RWPE1 (cell line): ENCODE results near the gene PIP4K2C.

Experiments
- CTCF ChIA-PET: fragments of 350-600 bp; sonication (Branson Sonifier 250); formaldehyde crosslinking; extraction: SDS; loops from one replicate; lab custom pipeline; 2021; lab: Yijun Ruan, JAX
- POLR2A ChIA-PET: fragments of 400-600 bp; formaldehyde crosslinking; extraction: SDS; loops from one replicate; lab custom pipeline; 2020; ENCODE audit warnings: antibody characterized with exemption; ENCODE audit not compliant: low non-redundant PET; lab: Yijun Ruan, JAX
- DNase-seq: peaks from one replicate; pipeline ENCODE4 v3.0.0; 2012; ENCODE audit warnings: low spot score
- H3K27ac ChIP-seq: fragments of 450-650 bp; 2 replicates; pipeline ENCODE4 v1.5.1; 2017
- TF ChIP-seq, protein P1 (sequence below): fragments of 450-650 bp; conservative IDR thresholded peaks from 2 replicates; pipeline ENCODE4 v1.5.1; 2017; ENCODE audit warnings: low read depth, mild to moderate bottlenecking

Gene PIP4K2C

DNA sequence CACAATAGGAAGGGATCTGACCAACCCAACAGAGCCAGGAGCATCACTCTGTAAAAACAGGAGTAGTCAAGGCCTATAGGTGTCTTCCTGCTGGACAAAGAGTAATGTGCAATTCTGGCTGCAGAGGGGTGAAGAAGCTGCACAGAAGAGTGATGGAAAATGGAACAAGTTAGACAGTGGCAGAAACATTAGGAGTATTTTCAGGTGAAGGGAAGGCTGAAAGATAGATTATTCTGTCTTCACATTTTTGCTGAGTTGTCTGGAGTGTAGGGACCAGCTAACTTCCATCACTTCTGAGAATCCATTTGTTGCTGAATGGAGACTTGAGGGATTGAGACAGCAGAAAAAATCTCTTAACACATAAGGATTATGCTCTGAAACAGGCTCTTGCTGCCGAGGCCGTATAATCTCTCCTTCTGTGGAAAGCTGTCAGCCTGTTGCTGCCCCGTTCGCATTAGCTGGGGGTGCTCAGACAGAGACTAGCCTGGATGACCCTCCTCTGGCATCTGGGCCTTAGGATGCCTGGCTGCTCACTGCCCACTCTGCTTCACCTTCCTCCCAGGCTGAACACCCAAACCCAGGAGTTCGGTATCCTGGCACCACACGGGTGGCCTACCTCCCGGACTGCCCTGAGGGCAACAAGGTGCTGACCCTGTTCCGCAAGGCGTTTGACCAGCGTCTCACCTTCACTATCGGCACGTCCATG is 17.1 kb downstream of the PIP4K2C start:
- H3K27ac ChIP-seq, result peak overlapping the region; percentile 43

DNA sequence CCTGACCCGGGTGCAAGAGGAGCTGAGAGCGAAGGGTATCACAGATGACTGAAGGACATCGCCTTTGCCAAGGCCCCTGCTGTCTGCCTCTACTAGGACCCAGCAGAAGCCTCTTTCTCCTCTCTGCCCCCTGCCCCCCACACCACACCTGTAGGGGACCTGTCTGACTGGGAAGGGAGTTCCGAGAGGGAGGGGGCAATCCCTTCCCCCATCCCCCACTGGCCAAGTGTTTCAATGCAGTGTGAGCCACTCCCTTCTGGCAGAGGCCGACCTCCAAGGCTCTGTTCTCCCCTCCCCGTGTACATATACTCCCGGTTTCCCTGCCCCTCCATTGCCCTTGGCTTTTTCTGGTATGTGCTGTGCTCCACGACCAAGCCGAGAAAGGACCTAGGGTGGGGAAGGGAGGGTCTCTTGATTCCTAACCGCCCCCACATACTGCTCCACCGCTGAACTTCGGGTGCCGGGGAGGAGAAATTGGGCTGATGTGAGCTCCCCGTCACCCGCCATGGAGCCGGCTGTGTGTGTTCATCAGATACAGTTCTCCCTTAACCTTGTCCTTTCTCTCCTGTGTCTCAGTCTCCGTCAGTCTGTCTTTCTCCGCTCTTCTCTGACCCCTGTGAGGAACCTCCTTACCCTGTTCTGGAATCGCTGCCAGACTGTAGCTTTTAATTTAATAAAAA is 18.2 kb downstream of the PIP4K2C start:
- POLR2A ChIA-PET, result interaction anchor here (0.6 kb wide), 1 partner anchor 146 kb away, joined by 3 read pairs; no protein-coding TSS in a partner anchor
- peak overlapping the region; percentile 43 for H3K27ac ChIP-seq

More for the DNA sequence above, 17.1 kb downstream of the PIP4K2C start:
- POLR2A ChIA-PET, result interaction anchor here (0.6 kb wide), 1 partner anchor 40 kb away, joined by 6 read pairs; no protein-coding TSS in a partner anchor
- CTCF ChIA-PET, result interaction anchor here (0.6 to 1.2 kb wide), 3 partner anchors 14 to 432 kb away, joined by 4 to 14 read pairs (median 6); no protein-coding TSS in a partner anchor
- TF ChIP-seq, protein P1, sequence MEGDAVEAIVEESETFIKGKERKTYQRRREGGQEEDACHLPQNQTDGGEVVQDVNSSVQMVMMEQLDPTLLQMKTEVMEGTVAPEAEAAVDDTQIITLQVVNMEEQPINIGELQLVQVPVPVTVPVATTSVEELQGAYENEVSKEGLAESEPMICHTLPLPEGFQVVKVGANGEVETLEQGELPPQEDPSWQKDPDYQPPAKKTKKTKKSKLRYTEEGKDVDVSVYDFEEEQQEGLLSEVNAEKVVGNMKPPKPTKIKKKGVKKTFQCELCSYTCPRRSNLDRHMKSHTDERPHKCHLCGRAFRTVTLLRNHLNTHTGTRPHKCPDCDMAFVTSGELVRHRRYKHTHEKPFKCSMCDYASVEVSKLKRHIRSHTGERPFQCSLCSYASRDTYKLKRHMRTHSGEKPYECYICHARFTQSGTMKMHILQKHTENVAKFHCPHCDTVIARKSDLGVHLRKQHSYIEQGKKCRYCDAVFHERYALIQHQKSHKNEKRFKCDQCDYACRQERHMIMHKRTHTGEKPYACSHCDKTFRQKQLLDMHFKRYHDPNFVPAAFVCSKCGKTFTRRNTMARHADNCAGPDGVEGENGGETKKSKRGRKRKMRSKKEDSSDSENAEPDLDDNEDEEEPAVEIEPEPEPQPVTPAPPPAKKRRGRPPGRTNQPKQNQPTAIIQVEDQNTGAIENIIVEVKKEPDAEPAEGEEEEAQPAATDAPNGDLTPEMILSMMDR, result no peak
- no peak for DNase-seq

DNA sequence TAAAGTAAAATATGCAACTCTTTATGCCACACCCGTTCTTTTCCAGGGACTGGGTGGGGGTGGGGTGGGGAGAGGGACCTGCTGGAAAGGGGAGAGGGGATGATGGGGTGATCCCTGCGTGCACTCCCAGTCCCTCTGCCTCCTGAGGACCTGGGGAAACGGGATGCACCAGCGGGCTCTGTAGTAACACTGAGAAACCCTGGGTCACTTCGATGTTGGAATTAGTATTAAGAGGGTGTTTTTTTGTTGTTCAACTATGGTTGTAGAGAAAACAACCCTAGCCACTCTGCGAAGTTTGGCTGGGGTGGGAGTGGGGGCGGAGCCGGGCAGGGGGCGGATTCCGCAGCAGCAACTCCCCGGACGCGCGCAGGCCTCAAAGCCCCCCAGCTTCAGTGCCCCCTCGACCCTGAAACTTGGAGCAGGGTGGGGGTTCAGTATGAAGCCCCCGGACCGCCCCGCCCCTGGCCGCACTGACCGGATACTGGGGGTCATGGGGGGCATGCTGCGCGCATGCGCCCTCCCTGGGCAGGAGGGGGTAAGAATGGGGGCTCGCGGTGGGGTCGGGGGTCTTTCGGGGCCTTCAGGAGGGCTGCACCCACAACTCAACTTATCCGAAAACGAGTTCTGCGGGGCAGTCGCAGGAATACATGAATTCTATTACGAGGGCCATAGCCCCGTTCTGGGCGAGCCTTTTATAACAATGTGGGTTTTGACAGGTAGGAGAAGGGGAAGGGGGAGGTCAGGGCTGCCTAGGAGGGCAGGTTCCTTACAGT is 19.0 kb downstream of the PIP4K2C start:
- ChIA-PET POLR2A (interaction anchor here (0.6 kb wide), 1 partner anchor 146 kb away, joined by 3 read pairs; no protein-coding TSS in a partner anchor), CTCF (interaction anchor here (2.6 kb wide), 1 partner anchor 26 kb away, joined by 6 read pairs; no protein-coding TSS in a partner anchor)
- H3K27ac ChIP-seq, result peak overlapping the region; percentile 43
- DNase-seq, result no peak
- TF ChIP-seq, protein P1, result no peak

More for the DNA sequence above, 18.2 kb downstream of the PIP4K2C start:
- CTCF ChIA-PET, result no interaction called here
- DNase-seq, result no peak
- TF ChIP-seq, protein P1, result no peak

DNA sequence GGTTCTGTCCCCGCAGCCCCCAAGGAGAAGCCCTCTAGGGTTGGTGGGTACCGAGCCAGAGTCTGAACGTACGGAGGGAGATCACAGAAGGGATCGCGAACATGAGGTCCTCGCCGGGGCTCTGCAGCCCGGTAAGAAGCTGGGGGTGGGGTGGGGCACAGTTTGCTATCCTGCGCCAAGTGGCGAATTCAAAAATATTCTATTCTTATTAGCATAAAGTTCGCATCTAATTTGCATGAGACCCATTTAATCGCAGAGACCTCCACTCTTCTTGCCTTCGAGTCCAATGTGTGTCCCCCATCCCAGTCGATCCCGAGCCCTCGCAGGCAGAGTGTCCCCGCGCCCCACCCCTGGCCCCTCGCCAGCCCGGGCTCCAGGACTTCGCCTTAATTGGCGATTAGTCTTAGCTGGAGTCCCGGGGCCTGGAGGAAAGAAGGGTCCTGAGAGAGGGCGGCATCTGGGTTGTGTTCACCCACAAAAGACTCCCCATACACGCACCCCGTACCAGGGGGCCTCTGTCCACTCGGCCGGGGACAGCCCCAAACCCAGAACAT is 19.6 kb downstream of the PIP4K2C start:
- TF ChIP-seq, protein P1, result no peak
- ChIA-PET POLR2A (interaction anchor here (0.7 kb wide), 1 partner anchor 9 kb away, joined by 5 read pairs; no protein-coding TSS in a partner anchor), CTCF (interaction anchor here (2.6 kb wide), 1 partner anchor 27 kb away, joined by 6 read pairs; no protein-coding TSS in a partner anchor)
- H3K27ac ChIP-seq, result peak overlapping the region; percentile 59
- no peak for DNase-seq

DNA sequence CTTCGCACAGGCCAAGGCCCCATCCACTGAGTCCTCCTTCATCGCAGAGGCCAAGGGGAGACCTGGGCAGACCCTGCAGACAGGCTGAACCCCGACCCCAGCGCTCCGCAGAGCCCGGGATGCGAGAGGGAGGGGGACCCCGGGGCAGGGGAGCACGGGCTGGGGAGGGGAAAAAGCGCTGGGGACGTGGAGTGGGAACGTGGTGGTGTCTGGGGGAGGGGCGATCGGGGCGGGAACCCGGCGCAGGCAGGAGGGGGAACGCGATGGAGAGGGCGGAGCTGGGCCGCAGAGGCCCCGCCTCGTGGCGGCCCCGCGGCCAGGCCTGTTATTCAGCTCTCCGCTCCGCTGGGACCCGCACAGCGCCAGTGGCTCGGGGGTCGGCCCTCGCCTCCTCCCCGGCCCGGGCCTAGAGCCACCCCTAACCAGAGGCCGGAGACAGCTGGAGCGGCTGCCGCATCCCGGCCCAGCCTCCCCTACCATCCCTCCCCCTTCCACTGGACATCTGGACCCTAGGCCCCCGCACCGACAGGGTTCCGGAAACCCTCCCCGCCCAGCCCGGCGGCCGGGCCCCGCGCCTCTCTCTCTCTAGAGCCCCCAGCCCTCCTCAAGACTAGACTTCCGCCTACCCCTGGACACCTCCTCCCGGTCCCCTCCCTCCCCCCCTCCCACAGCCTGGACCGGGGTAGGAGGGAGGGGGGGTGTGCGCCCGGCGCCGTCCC is 20.3 kb downstream of the PIP4K2C start, which contains the start of gene ARHGEF25:
Gene ARHGEF25, plus strand, starts transcription at position 328 of the 719 bp plus-strand sequence. CDS start 460 bp downstream, outside the sequence.
- peak within 1 kb of the TSS; percentile 59 for H3K27ac ChIP-seq
- ChIA-PET POLR2A (interaction anchor here (0.6 to 0.7 kb wide), 2 partner anchors 8 to 20 kb away, joined by 3 to 5 read pairs; no protein-coding TSS in a partner anchor), CTCF (interaction anchor here (2.6 kb wide), 1 partner anchor 28 kb away, joined by 6 read pairs; no protein-coding TSS in a partner anchor)
- TF ChIP-seq, protein P1, result no peak
- DNase-seq, result peak; percentile 51
